IPS-18a (cell line): ENCODE data around the gene RBFOX1.

Experiments used
- H3K27ac ChIP-seq: one replicate; pipeline ENCODE4 v1.5.1; 2013; ENCODE audit warnings: low read length
- H3K27me3 ChIP-seq: one replicate; pipeline ENCODE4 v1.6.1; 2013; ENCODE audit warnings: mild to moderate bottlenecking, low read length; ENCODE audit not compliant: control insufficient read depth, insufficient read depth
- H3K36me3 ChIP-seq: one replicate; pipeline ENCODE4 v1.6.1; 2013; ENCODE audit warnings: low read depth, low read length; ENCODE audit not compliant: control insufficient read depth
- H3K4me1 ChIP-seq: one replicate; pipeline ENCODE4 v1.6.1; 2013; ENCODE audit warnings: low read depth, low read length; ENCODE audit not compliant: control insufficient read depth
- H3K4me3 ChIP-seq: one replicate; pipeline ENCODE4 v1.5.1; 2013; ENCODE audit warnings: low read length
- H3K9ac ChIP-seq: one replicate; pipeline ENCODE4 v1.6.1; 2013; ENCODE audit warnings: mild to moderate bottlenecking, low read length, moderate library complexity
- H3K9me3 ChIP-seq: one replicate; pipeline ENCODE4 v1.6.1; 2013; ENCODE audit warnings: low read depth, low read length; ENCODE audit not compliant: control insufficient read depth

RBFOX1 gene

GRCh38 chr16:7315813-7316212, 16.8 kb upstream of the RBFOX1 start:
- no peak overlapping the region for H3K27ac ChIP-seq
- no peaks in the 10 kb centered on the region for H3K36me3 ChIP-seq
- H3K9me3 ChIP-seq = no peaks in the 10 kb centered on the region
- H3K9ac ChIP-seq = no peak overlapping the region
- no peaks in the 10 kb centered on the region for H3K4me1 ChIP-seq
- H3K27me3 ChIP-seq = no peaks in the 10 kb centered on the region
- H3K4me3 ChIP-seq = no peak overlapping the region

DNA sequence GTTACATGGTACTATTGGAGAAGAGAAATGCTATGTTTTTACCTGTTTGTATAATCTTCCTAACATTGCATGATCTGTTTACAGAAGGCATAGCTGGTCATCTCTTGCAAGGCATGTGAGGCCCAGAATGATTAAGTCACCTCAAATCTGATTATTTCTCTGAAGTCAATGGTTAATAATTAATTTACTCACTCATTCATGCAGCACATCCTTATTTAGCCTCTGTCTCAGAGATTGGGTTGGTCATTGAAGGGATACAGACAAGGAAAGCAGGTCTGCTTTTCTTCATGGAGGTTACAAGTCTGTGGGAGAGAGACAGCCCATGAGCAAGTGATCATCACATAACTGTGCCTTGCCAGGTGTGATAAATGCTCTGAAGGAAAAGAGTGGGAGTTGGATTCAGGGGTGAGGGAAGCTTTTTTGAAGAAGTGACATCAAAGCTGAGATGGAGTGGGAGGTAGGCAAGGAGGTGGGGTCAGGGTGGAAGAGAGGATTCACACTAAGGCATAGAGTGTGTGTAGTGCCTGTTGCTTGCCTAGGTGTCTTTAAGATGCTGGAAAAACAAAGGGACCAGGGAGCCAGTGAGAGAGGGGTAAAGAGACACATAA, 16.3 kb upstream of the RBFOX1 start:
- Histone ChIP-seq H3K27ac (no peak overlapping the region), H3K4me3 (no peak overlapping the region), H3K9ac (no peak overlapping the region), H3K4me1 (no peaks in the 10 kb centered on the region), H3K36me3 (no peaks in the 10 kb centered on the region), H3K27me3 (no peaks in the 10 kb centered on the region), H3K9me3 (no peaks in the 10 kb centered on the region)

DNA sequence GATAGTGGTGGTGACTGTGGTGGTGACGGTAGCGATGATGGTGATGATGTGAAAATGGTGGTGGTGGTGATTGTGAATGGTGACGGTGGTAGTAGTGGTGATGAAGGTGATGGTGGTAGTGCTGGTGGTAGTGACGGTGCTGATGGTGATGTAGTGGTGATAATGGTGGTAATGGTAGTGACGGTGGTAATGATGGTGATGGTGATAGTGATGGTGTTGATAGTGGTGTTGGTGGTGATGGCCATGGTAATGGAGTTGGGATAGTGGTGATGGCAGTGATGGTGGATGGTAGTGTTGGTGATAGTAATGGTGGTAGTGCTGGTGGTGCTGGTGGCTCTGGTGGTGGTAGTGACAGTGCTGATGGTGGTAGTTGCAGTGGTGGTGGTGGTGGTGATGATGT, 14.7 kb upstream of the RBFOX1 start:
- H3K27ac ChIP-seq = no peak overlapping the region
- no peak overlapping the region for H3K4me3 ChIP-seq
- no peak overlapping the region for H3K9ac ChIP-seq
- no peaks in the 10 kb centered on the region for H3K9me3 ChIP-seq
- no peaks in the 10 kb centered on the region for H3K4me1 ChIP-seq
- no peaks in the 10 kb centered on the region for H3K36me3 ChIP-seq
- no peaks in the 10 kb centered on the region for H3K27me3 ChIP-seq

- Histone ChIP-seq H3K36me3 (no peaks in the 10 kb centered on the region), H3K9ac (no peak overlapping the region), H3K4me3 (no peak overlapping the region), H3K27ac (no peak overlapping the region), H3K4me1 (no peaks in the 10 kb centered on the region), H3K27me3 (no peaks in the 10 kb centered on the region), H3K9me3 (no peaks in the 10 kb centered on the region)
These were observed 14.0 kb upstream of the RBFOX1 start for GRCh38 chr16:7318686-7319085.

DNA sequence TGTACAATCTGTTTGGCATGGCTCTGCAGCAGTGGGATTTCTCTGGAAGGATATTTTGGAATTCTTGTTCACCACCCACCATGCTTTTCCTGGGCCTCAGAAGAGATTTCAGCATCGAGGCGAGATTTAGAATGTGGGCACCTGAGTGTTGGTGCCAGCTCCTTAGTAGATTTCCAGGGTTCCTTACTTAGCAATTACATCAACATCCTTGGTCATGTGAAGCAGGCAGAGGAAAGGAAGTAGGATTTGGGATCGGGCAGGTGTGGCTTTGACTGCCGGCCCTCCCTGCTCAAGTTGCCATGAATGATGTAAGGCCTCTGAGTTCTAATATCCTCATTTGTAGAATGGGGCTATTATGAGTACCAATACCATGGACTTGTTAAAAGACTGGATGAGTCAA, 13.1 kb upstream of the RBFOX1 start:
- H3K9ac ChIP-seq = no peak overlapping the region
- no peaks in the 10 kb centered on the region for H3K27me3 ChIP-seq
- no peak overlapping the region for H3K27ac ChIP-seq
- no peaks in the 10 kb centered on the region for H3K9me3 ChIP-seq
- H3K4me3 ChIP-seq = no peak overlapping the region
- no peaks in the 10 kb centered on the region for H3K36me3 ChIP-seq
- H3K4me1 ChIP-seq = peaks cover 6% of the 10 kb centered on the region

DNA sequence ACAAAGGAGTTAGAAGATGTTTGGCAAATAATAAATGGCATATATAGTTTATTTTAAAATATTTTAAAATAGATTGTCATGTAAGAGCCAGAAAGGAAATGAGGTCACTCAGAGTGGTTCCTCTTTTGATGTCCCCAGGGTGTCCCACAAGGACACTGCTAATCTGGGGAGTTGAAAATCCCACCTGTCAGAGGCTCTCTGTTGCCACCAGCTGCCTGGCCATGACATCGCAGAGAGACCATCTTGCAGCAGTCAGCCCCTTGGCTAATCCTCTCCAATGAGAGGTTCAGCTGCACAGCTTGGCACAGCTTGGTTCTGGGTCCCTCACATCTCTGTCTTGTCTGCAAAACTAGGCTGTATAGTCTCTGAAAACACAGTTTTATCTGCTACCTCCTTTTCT, 11.0 kb upstream of the RBFOX1 start:
- Histone ChIP-seq H3K36me3 (no peaks in the 10 kb centered on the region), H3K27me3 (no peaks in the 10 kb centered on the region), H3K9me3 (no peaks in the 10 kb centered on the region), H3K4me1 (peaks cover 16% of the 10 kb centered on the region), H3K27ac (no peak overlapping the region), H3K4me3 (no peak overlapping the region), H3K9ac (no peak overlapping the region)

- Histone ChIP-seq H3K27me3 (no peaks in the 10 kb centered on the region), H3K36me3 (no peaks in the 10 kb centered on the region), H3K4me1 (peaks cover 16% of the 10 kb centered on the region), H3K4me3 (no peak overlapping the region), H3K9me3 (no peaks in the 10 kb centered on the region), H3K27ac (no peak overlapping the region), H3K9ac (no peak overlapping the region)
These were observed 8.3 kb upstream of the RBFOX1 start for GRCh38 chr16:7324321-7324720.

DNA sequence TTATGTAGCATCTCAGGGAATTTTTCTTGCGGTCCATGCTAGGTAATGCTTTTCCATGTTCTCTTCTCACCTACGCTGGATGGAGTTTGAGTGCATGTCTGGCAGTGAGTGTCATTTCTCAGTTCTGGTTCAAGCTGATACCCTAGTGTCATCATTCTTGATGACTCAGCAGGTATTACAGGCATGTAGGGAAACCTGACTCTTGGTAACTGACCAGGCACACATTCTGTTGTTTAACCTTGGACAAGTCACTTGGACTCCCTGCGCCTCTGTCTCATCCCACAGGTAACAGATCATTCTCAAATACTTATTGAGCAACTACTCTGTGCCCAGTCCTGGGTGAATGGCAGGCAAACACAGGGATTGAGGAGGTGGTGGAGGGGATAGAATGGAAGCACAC, 6.8 kb upstream of the RBFOX1 start:
- Histone ChIP-seq H3K27me3 (no peaks in the 10 kb centered on the region), H3K4me3 (no peak overlapping the region), H3K4me1 (peaks cover 16% of the 10 kb centered on the region), H3K36me3 (no peaks in the 10 kb centered on the region), H3K9me3 (no peaks in the 10 kb centered on the region), H3K27ac (no peak overlapping the region), H3K9ac (no peak overlapping the region)

DNA sequence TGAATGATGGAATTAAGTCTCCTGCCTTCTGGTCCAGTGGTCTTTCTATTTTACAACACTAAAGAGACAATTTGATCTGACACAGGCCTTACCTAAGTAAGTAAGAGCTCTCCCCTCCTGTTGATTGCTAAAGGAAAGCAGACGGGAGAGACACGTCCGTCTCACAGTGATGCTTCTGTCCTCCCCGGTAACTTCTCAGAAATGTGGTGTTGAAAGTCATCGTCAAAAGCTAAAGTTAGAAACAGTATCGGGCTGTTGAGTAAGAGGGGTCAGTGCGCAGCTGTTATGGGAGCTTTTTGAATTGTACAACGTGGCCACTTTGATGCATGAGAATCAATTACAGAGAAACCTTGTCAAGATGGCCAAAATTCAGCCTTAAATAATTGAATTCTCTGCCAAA, 1.9 kb upstream of the RBFOX1 start:
- H3K27me3 ChIP-seq = no peaks in the 10 kb centered on the region
- H3K4me3 ChIP-seq = no peak overlapping the region
- H3K36me3 ChIP-seq = no peaks in the 10 kb centered on the region
- H3K4me1 ChIP-seq = no peaks in the 10 kb centered on the region
- no peaks in the 10 kb centered on the region for H3K9me3 ChIP-seq
- H3K9ac ChIP-seq = no peak overlapping the region
- no peak overlapping the region for H3K27ac ChIP-seq

- Histone ChIP-seq H3K9me3 (no peaks in the 10 kb centered on the region), H3K4me1 (no peaks in the 10 kb centered on the region), H3K36me3 (no peaks in the 10 kb centered on the region), H3K27me3 (no peaks in the 10 kb centered on the region), H3K4me3 (no peak overlapping the region), H3K27ac (no peak overlapping the region), H3K9ac (no peak overlapping the region)
These were observed 648 bp upstream of the RBFOX1 start for GRCh38 chr16:7331997-7332396.

GRCh38 chr16:7333180-7333725, 608 bp downstream of the RBFOX1 start:
- Histone ChIP-seq H3K9me3 (no peaks in the 10 kb centered on the region), H3K4me3 (no peak overlapping the region), H3K4me1 (no peaks in the 10 kb centered on the region), H3K27me3 (no peaks in the 10 kb centered on the region), H3K27ac (no peak overlapping the region), H3K9ac (no peak overlapping the region), H3K36me3 (no peaks in the 10 kb centered on the region)

DNA sequence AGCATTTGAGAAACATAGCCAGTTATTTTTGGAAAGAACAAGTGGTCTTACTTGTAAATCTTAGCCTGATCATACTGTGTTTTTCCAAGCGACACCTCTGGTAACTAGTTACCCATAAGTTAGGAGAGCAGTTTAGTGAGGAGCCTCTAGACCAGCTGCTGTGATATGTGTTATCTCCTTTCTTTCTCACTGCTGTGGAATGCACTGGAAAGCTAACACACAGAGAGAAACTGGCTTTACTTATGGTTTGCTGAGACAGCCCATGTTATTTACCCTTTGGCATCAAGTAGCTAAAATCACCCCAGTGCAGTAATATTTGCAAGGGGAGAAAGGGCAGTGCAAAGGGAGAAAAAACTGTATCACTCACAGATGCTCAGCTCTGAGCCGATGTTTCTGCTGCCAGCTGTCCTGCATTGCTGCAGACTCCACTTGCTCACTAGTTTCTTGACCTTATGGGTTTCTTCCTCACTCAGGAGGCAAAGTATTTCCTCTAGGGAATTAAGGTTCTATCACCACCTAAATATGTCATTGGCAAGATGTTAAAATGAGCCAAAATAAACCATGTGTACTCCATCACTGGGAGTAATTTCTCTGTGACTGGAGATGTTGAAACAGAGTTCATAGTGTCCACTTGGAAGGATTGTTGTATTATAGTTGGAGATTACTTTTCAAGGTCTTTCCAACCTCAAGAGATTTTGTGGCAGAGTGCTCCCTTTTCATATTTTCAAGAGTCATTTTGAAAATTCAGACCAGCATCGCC, 2.3 kb downstream of the RBFOX1 start:
- no peak overlapping the region for H3K27ac ChIP-seq
- no peak overlapping the region for H3K4me3 ChIP-seq
- no peaks in the 10 kb centered on the region for H3K27me3 ChIP-seq
- H3K36me3 ChIP-seq = no peaks in the 10 kb centered on the region
- no peaks in the 10 kb centered on the region for H3K9me3 ChIP-seq
- no peaks in the 10 kb centered on the region for H3K4me1 ChIP-seq
- no peak overlapping the region for H3K9ac ChIP-seq
